Measurements from ENCODE around the gene USP13.
A peak's percentile ranks its signal among the peaks of the same experiment; 100 is the strongest.

- TF ChIP-seq CTCF (IDR thresholded peaks at IDR 0.05) = no peak
- TF ChIP-seq POLR2A (IDR thresholded peaks at IDR 0.05) = peak; percentile 71
These were observed 48.3 kb upstream of the USP13 start, which contains the start of the genes MRPL47 and NDUFB5 for GRCh38 chr3:179604321-179605078.

All from right lobe of liver (tissue), 4 donors.